BLaER1 treated with 17β-estradiol and CSF1 and Interleukin-3, amounts not matched to agents 10 nM and 100 nM (cell line): ENCODE measurements around the gene STK4.
A peak's percentile ranks its signal among the peaks of the same experiment; 100 is the strongest.

Experiments
- H3K27ac ChIP-seq, 11 experiments: shearing (Covaris generic); formaldehyde crosslinking; 2 replicates each; pipeline ENCODE4 v1.8.1; 2022
- H3K27me3 ChIP-seq, 11 experiments: shearing (Covaris generic); formaldehyde crosslinking; 2 replicates each; pipeline ENCODE4 v1.8.1; 2022
- H3K36me3 ChIP-seq, 11 experiments: shearing (Covaris generic); formaldehyde crosslinking; 2 replicates each; pipeline ENCODE4 v1.8.1; 2022
- H3K4me1 ChIP-seq, 10 experiments: shearing (Covaris generic); formaldehyde crosslinking; 2 replicates each; pipeline ENCODE4 v1.8.1; 2022
- H3K4me2 ChIP-seq, 11 experiments: shearing (Covaris generic); formaldehyde crosslinking; 2 replicates each; pipeline ENCODE4 v1.8.1; 2022
- H3K4me3 ChIP-seq, 10 experiments: shearing (Covaris generic); formaldehyde crosslinking; 2 replicates each; pipeline ENCODE4 v1.8.1; 2022
- H3K9ac ChIP-seq, 11 experiments: shearing (Covaris generic); formaldehyde crosslinking; 2 replicates each; pipeline ENCODE4 v1.8.1; 2022
- H3K9me3 ChIP-seq, 11 experiments: shearing (Covaris generic); formaldehyde crosslinking; replicated peaks in 1 of 11; 2 replicates each; pipeline ENCODE4 v1.8.1; 2022
- H4K20me1 ChIP-seq, 11 experiments: shearing (Covaris generic); formaldehyde crosslinking; 2 replicates each; pipeline ENCODE4 v1.8.1; 2022
- Cebpa-rat ChIP-seq, 11 experiments: shearing (Covaris generic); IDR thresholded peaks; 2 replicates each; pipeline ENCODE4 v1.8.1; 2022

Gene STK4

DNA sequence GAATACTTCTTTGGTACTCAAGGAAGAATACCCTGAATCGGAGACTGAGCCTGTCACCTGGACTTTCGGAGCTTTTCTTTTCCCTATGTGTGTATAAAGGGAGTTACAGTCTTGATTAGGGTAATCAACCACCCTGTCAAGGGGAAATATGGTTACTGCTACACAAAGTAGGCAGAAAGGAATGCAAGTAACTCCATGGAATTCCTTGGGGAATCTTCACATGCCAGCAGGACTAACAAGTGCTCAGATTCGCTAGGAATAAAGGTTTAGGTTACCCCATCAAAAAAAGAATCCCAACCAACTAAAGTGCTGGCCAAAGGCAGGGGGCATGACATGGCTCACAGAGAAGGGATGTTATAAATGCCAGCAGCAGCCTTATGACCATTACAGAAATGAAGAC lies 124.2 kb downstream of the STK4 start:
- H4K20me1 ChIP-seq, result no peaks in the 10 kb centered on the region; a peak in 1 of 22 replicates

DNA sequence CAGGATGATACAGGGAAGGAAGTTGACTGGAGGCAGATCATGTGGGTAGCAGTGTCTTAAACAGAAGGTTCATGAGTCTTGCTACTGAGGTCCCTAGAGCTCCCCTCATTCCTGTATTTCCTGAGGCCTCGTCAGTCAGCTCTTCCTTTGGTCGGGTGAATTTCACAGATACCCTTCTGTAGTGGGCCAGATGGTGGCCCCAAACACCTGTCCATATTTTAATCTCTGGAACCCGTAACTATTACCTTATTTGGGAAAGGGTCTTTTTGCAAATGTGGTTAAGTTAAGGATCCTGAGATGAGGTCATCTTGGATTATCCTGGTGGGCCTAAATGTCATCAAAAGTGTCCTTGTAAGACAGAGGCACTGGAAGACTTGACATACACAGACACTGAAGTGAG lies 125.1 kb downstream of the STK4 start:
- H3K4me1 ChIP-seq, result peaks cover 7 to 17% (median 13%) of the 10 kb centered on the region in 10 experiments; a peak in 17 of 20 replicates
- peaks cover 0 to 10% (median 2%) of the 10 kb centered on the region in 11 experiments; a peak in 7 of 22 replicates for H3K36me3 ChIP-seq
- no peak overlapping the region for H3K27ac ChIP-seq
- H3K9ac ChIP-seq, result no peak overlapping the region
- H3K27me3 ChIP-seq, result no peaks in the 10 kb centered on the region
- no peak overlapping the region for H3K4me3 ChIP-seq
- peaks cover 0 to 4% (median 0%) of the 10 kb centered on the region in 11 experiments; a peak in 1 of 22 replicates for H4K20me1 ChIP-seq
- H3K9me3 ChIP-seq, result no peaks in the 10 kb centered on the region
- H3K4me2 ChIP-seq, result peak overlapping the region in 9 of 11 experiments; percentile 15 to 61 (median 42); a peak in 15 of 22 replicates
- TF ChIP-seq Cebpa-rat (IDR thresholded peaks at IDR 0.05), result no peak

More for the DNA sequence above, 124.2 kb downstream of the STK4 start:
- Histone ChIP-seq H3K4me1 (peaks cover 7 to 22% (median 17%) of the 10 kb centered on the region in 10 experiments; a peak in 17 of 20 replicates), H3K36me3 (peaks cover 0 to 17% (median 7%) of the 10 kb centered on the region in 11 experiments; a peak in 9 of 22 replicates), H3K9me3 (0 out of 22 replicates have a peak, but pooled peaks cover 0 to 5% (median 0%) of the 10 kb centered on the region in 11 experiments), H3K27ac (no peak overlapping the region), H3K4me2 (0 out of 22 replicates have a peak overlapping the region, but pooled peaks of 1 of the 11 experiments have one; percentile 30), H3K9ac (no peak overlapping the region), H3K4me3 (no peak overlapping the region), H3K27me3 (no peaks in the 10 kb centered on the region)
- no peak for TF ChIP-seq Cebpa-rat (IDR thresholded peaks at IDR 0.05)

DNA sequence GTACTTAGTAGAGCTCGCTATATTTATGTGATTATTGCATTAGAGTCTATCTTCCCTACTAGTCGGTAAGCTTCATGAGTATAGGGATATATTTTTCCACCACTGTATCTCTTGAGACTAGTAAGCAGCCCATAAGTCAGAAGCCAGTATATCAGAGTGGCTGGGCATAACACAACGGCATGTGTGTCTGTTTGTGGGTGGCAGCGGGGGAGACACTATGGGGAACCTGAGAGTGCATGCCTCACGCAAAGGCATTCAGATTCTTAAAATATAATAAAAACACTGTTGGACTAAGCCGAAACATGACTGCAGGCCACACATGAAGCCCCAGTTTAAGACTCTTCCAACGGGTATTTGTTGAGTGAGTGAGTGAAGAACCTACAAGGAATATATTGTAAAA lies 126.6 kb downstream of the STK4 start:
- no peak overlapping the region for H3K4me3 ChIP-seq
- peaks cover 0 to 5% (median 0%) of the 10 kb centered on the region in 11 experiments; a peak in 2 of 22 replicates for H3K36me3 ChIP-seq
- no peak overlapping the region for H3K9ac ChIP-seq
- peaks cover 0 to 17% (median 12%) of the 10 kb centered on the region in 10 experiments; a peak in 13 of 20 replicates for H3K4me1 ChIP-seq
- no peak for TF ChIP-seq Cebpa-rat (IDR thresholded peaks at IDR 0.05)
- H3K4me2 ChIP-seq, result no peak overlapping the region
- H3K27me3 ChIP-seq, result no peaks in the 10 kb centered on the region
- no peak overlapping the region for H3K27ac ChIP-seq
- H3K9me3 ChIP-seq, result no peaks in the 10 kb centered on the region
- H4K20me1 ChIP-seq, result peaks cover 0 to 5% (median 0%) of the 10 kb centered on the region in 11 experiments; a peak in 2 of 22 replicates

DNA sequence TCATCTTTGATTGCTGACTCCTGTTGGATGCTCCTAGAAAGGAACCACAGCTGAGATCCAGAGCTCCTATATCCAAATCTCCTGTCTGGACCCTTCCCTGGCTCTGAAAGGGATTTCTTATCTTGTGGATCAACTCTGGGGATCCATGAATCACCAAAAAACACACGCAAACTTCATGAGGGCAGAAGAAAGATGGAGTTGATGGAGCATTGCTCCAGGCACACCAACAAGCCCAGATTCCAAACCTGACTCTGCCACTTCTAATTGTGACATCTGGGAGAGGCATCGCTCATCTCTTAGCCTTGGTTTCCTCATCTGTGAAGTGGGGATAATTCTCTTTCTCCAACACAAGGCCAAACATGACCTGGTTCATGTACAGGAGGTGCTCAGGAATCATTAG lies 127.9 kb downstream of the STK4 start:
- TF ChIP-seq Cebpa-rat (IDR thresholded peaks at IDR 0.05), result no peak
- H3K9ac ChIP-seq, result no peak overlapping the region
- H3K4me1 ChIP-seq, result peaks cover 0 to 17% (median 12%) of the 10 kb centered on the region in 10 experiments; a peak in 13 of 20 replicates
- no peaks in the 10 kb centered on the region for H3K9me3 ChIP-seq
- H4K20me1 ChIP-seq, result peaks cover 0 to 12% (median 0%) of the 10 kb centered on the region in 11 experiments; a peak in 2 of 22 replicates
- H3K4me3 ChIP-seq, result no peak overlapping the region
- H3K27ac ChIP-seq, result no peak overlapping the region
- peaks cover 0 to 5% (median 0%) of the 10 kb centered on the region in 11 experiments; a peak in 2 of 22 replicates for H3K36me3 ChIP-seq
- H3K27me3 ChIP-seq, result peaks cover 0 to 5% (median 1%) of the 10 kb centered on the region in 11 experiments; a peak in 7 of 22 replicates
- H3K4me2 ChIP-seq, result no peak overlapping the region

DNA sequence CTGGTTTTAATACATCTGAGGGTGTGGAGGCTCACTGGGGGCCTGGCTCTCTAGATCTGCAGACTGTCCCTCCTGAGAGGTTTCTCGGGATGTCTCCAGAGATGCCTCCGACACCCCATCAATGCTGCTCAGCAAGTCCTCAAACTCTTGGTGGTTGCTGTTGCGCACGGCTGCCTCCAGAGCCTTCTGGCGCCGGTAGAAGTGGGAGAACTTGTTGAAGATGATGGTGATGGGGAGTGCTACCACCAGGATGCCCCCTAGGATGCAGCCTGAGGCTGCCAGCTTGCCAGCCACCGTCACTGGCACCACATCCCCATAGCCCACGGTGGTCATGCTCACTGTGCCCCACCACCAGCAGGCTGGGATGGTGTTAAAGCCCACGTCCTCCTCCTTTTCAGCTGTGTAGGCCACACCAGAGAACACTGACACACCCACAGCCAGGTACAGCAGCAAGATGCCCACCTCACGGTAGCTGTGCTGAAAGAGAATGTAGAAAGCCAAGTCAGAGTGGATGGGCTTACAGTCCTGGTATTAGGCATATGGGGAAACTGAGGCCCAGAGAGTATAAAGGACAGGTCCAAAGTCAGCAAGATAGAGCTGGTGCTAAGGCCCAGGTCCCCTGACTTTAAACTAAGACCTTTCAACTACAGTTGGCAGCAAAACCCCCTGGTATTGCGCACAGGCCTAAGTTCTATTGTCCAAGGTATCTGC lies 128.7 kb downstream of the STK4 start:
- Histone ChIP-seq H3K4me1 (peaks cover 0 to 17% (median 12%) of the 10 kb centered on the region in 10 experiments; a peak in 13 of 20 replicates), H3K27ac (no peak overlapping the region), H4K20me1 (peaks cover 0 to 12% (median 0%) of the 10 kb centered on the region in 11 experiments; a peak in 2 of 22 replicates), H3K9me3 (no peaks in the 10 kb centered on the region), H3K27me3 (peaks cover 7 to 13% (median 10%) of the 10 kb centered on the region in 11 experiments), H3K4me2 (no peak overlapping the region), H3K9ac (no peak overlapping the region), H3K4me3 (no peak overlapping the region), H3K36me3 (peaks cover 0 to 1% (median 0%) of the 10 kb centered on the region in 11 experiments; a peak in 1 of 22 replicates)
- TF ChIP-seq Cebpa-rat (IDR thresholded peaks at IDR 0.05), result no peak

DNA sequence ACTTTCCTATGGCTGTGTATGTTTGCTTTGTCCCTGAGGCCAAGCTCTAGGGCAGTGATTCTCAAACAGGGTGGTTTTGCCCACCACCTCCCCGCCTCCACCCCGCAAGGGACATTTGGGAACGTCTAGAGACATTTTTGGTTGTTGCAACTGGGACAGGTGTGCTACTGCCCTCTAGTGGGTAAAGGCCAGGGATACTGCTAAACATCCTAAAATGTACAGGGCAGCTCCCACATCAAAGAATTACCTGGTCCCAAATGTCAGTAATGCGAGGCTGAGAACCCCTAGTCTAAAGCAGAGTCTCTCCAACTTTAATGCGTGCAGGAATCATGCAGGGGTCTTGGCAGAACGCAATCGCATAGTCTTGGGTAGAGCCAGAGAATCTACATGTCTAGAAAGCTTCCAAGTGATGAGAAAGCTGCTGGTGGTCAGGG lies 129.5 kb downstream of the STK4 start:
- Histone ChIP-seq H4K20me1 (peaks cover 0 to 12% (median 0%) of the 10 kb centered on the region in 11 experiments; a peak in 2 of 22 replicates), H3K36me3 (no peaks in the 10 kb centered on the region), H3K27ac (no peak overlapping the region), H3K9ac (no peak overlapping the region), H3K4me2 (no peak overlapping the region), H3K4me1 (peaks cover 4 to 19% (median 13%) of the 10 kb centered on the region in 10 experiments; a peak in 17 of 20 replicates), H3K9me3 (no peaks in the 10 kb centered on the region), H3K27me3 (peaks cover 15 to 21% (median 18%) of the 10 kb centered on the region in 11 experiments), H3K4me3 (no peak overlapping the region)
- no peak for TF ChIP-seq Cebpa-rat (IDR thresholded peaks at IDR 0.05)

DNA sequence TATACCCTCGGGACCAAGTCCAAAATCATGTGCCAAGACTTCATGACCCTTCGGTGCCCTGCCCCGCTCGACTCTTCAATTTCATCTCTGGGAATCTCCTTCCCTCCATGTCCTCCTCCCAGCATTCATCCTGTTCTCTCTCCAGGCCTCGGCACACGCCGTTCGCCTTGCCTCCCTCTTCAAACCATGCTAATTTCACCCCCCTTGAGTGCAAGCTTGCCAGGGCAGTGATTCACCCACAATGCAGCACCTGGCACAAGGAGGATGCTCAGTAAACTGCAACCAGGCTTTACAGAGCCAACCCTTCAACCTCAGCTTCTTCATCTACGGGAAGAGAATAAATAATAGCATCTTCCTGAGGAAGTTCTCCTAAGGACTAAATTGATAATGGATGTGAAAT lies 130.5 kb downstream of the STK4 start:
- Histone ChIP-seq H3K4me1 (peaks cover 4 to 15% (median 8%) of the 10 kb centered on the region in 10 experiments; a peak in 15 of 20 replicates), H3K4me3 (no peak overlapping the region), H3K4me2 (no peak overlapping the region), H3K27ac (no peak overlapping the region), H3K36me3 (no peaks in the 10 kb centered on the region), H3K9me3 (no peaks in the 10 kb centered on the region), H4K20me1 (peaks cover 0 to 19% (median 0%) of the 10 kb centered on the region in 11 experiments; a peak in 3 of 22 replicates), H3K9ac (no peak overlapping the region), H3K27me3 (peaks cover 24 to 30% (median 27%) of the 10 kb centered on the region in 11 experiments)
- no peak for TF ChIP-seq Cebpa-rat (IDR thresholded peaks at IDR 0.05)

DNA sequence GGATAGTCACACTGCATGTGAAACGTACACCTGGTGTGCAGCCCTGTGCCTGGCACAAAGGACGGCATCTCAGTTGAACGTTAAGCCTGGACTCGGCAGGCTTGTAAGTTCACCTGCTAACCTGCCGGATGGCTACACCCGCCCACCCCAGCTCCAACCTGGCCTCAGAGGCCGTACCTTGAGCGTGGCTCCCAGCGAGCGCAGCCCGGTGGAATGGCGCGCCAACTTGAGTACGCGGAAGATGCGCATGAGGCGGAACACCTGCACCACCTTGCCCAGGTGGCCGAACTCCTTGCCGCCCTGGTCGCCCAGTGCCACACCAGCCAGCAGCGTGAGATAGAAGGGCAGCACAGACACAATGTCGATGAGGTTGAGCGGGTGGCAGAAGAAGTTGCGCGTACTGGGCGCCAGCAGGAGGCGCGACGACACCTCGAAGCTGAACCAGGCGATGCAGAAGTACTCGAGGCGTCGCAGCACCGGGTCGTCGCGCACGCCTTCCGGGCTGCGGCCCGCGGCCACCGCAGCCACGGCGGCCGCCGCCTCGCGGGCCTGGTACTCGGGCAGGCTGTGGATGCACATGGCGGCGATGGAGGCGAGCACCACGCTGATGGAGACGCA lies 131.3 kb downstream of the STK4 start:
- no peak overlapping the region for H3K9ac ChIP-seq
- no peak for TF ChIP-seq Cebpa-rat (IDR thresholded peaks at IDR 0.05)
- H4K20me1 ChIP-seq, result peaks cover 0 to 19% (median 0%) of the 10 kb centered on the region in 11 experiments; a peak in 3 of 22 replicates
- H3K27ac ChIP-seq, result no peak overlapping the region
- no peak overlapping the region for H3K4me2 ChIP-seq
- peaks cover 25 to 33% (median 30%) of the 10 kb centered on the region in 11 experiments for H3K27me3 ChIP-seq
- peaks cover 0 to 12% (median 8%) of the 10 kb centered on the region in 10 experiments; a peak in 14 of 20 replicates for H3K4me1 ChIP-seq
- no peak overlapping the region for H3K4me3 ChIP-seq
- H3K36me3 ChIP-seq, result no peaks in the 10 kb centered on the region
- no peaks in the 10 kb centered on the region for H3K9me3 ChIP-seq
